ENCODE data around the gene CCDC136. TPM values are rescaled to one million over a fixed set of nuclear protein-coding genes. Genes with fewer than 3 reads are reported as not detected.

CCDC136 gene
- total RNA-seq, 1 donor from 2014 or later = 1.3 TPM

DNA sequence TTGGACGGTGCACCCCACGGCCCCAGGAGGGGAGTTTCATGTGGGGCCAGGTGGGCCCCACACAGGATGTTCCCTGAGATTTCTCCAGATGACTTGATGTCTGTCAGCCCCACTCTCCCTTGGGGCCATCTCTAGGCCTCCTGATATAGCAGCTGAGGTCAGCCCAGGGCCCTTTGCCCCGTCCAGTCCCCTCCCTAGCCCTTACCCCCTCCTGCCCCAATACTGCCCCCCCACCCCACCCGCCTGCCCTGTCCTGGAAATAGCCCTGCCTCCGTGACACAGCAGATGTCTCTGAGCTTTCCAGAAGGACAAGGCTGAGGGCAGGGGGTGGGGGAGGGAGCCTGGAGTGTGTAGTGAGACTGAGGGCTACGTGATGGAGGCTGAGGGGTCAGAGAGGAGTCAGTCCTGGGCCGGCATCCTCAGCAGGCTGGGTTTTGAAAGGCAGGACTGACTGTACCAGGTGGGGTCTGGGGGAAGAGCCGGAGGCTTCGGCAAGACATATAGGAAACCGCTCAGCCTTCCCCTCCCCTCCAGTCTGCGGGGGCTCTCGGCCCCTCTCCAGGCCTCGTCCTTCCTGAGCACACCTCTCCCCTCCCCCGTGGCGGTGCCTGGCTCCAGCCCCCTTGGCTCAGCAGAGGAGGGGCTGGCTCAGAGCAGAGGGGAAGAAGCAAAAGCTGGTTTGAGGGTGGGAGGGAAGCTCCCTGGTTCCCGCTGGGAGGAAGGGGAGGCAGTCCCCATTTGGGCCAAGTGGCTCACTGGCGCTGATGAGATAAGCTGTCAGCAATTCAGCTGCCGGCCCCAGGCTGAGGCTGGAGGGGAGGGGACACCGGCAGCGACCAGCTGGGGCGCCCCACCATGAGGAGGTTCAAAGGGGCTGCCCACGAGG, 40.5 kb downstream of the CCDC136 start:
- peak in 1 of 2 donors; percentile 58 for DNase-seq (ENCODE audit: low read depth in 2 of 2)

- no peak for DNase-seq (ENCODE audit: low read depth in 2 of 2)
Observed at GRCh38 chr7:128832880-128833147, 41.0 kb downstream of the CCDC136 start.

- DNase-seq (ENCODE audit: low read depth in 2 of 2) = peak; percentile 96 to 98
Observed at GRCh38 chr7:128833148-128833945, 41.6 kb downstream of the CCDC136 start.

DNA sequence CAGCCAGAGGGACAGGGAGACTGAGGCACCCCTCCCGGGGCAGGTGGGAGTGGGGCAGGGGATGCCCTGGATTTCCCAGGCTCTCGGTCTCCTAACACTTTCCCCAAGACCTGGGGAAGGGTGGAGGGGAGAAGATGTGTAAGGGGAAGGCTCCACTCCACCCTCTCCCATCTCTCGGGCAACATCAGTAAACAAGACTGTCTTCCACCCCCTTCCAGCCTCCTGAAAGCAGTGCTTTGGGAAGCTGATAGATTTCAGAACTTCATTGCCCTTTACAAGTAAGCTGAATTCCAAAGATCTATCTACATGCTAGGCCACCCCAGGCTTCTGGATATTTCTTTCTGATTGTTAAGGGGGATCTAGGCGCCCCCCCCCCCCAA, 42.2 kb downstream of the CCDC136 start:
- DNase-seq (ENCODE audit: low read depth in 2 of 2) = no peak

DNA sequence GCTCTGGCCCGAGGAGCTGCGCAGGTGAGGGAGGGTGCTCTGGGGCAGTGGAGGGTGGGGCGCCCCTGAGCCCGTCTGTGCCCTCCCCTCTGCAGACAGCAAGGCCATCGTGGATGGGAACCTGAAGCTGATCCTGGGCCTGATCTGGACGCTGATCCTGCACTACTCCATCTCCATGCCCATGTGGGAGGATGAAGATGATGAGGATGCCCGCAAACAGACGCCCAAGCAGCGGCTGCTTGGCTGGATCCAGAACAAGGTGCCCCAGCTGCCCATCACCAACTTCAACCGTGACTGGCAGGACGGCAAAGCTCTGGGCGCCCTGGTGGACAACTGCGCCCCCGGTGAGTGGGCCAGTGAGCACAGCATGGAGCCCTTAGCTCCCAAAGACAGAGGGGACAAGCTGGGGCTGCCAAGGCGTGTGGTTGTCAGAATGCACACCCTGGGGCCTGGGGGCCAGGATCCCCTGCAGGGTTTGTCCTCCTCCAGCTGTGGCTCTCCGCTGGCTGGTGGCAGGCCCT, 43.5 kb downstream of the CCDC136 start:
- no peak for DNase-seq (ENCODE audit: low read depth in 2 of 2)

GRCh38 chr7:128835790-128836641, 44.2 kb downstream of the CCDC136 start:
- no peak for DNase-seq (ENCODE audit: low read depth in 2 of 2)

GRCh38 chr7:128836729-128837348, 45.1 kb downstream of the CCDC136 start:
- no peak for DNase-seq (ENCODE audit: low read depth in 2 of 2)

DNA sequence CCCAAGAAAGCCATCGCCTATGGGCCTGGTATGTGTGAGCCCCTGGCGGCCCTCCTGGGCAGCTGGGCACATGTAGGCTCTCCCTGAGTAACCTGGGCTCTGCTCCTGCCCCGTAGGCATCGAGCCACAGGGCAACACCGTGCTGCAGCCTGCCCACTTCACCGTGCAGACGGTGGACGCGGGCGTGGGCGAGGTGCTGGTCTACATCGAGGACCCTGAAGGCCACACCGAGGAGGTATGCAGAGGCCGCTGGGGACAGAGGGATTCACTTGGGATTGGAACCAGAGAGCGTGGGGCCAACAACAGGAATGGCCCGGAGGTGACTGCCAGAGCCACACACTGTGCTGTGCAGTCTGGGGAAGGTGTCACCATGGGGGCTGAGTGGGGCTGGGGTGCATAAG, 45.8 kb downstream of the CCDC136 start:
- no peak for DNase-seq (ENCODE audit: low read depth in 2 of 2)

GRCh38 chr7:128838109-128838779, 46.5 kb downstream of the CCDC136 start:
- DNase-seq (ENCODE audit: low read depth in 2 of 2) = no peak

- no peak for DNase-seq (ENCODE audit: low read depth in 2 of 2)
Observed at GRCh38 chr7:128838981-128839731, 47.4 kb downstream of the CCDC136 start.

- no peak for DNase-seq (ENCODE audit: low read depth in 2 of 2)
Observed at GRCh38 chr7:128839751-128840177, 48.0 kb downstream of the CCDC136 start.

DNA sequence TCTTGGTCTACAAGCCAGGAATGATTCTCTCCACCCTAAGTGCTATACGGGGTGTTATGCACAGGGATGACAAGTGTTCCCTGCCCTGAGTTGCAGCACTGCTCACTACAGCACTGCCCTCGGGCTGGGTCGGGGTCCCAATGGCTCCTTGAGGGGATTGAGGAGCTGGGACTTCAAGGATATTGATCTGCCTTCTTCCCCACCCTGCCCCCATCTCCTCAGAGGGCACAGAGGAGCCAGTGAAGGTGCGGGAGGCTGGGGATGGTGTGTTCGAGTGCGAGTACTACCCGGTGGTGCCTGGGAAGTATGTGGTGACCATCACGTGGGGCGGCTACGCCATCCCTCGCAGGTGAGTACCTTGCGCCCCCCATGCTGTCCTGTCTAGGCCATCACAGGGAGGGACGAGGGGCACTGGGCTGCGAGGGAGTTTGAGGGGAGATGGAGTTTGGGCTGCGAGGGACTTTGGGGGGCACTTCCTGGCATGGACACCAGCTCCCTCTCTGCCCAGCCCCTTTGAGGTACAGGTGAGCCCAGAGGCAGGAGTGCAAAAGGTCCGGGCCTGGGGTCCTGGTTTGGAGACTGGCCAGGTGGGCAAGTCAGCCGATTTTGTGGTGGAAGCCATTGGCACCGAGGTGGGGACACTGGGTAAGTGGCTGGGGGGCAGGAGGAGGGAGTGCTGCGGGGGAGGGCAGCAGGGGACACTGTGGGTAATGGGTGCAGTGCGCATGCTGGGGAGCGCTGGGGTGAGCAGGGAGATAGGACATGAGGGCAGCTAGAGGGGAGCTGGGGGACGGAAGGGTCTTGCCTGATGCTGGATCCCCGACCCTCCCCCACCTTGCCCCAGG, 48.8 kb downstream of the CCDC136 start:
- DNase-seq (ENCODE audit: low read depth in 2 of 2) = no peak

GRCh38 chr7:128841171-128841690, 49.5 kb downstream of the CCDC136 start:
- DNase-seq (ENCODE audit: low read depth in 2 of 2) = no peak

DNA sequence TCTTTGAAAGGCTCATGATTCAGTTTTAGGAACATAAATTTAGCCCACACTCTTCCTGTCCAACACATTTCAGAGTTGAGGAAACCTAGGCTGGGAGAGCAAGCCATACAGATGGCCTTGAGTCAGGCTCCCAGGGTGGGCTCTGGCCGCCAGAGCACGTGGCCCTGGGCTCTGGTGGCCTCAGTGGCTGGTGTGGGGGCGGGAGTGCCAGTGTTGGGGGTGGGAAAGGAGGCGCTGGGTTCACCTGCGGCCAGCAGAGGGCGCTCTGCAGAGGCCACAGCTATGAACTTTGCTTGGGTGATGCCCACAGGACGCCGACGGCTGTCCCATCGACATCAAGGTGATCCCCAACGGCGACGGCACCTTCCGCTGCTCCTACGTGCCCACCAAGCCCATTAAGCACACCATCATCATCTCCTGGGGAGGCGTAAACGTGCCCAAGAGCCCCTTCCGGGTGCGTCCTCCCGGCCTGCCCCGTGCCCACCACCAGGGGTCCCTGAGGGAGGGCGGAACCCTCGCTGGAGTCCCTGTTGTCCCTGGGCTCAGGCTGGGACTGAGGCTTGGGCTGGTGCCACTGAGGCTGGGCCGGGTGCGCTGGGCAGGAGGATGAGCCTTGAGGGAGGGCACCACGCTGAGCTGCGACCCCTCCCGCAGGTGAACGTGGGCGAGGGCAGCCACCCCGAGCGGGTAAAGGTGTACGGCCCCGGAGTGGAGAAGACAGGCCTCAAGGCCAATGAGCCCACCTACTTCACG, 50.3 kb downstream of the CCDC136 start:
- DNase-seq (ENCODE audit: low read depth in 2 of 2) = peak in 1 of 2 donors; percentile 55

DNA sequence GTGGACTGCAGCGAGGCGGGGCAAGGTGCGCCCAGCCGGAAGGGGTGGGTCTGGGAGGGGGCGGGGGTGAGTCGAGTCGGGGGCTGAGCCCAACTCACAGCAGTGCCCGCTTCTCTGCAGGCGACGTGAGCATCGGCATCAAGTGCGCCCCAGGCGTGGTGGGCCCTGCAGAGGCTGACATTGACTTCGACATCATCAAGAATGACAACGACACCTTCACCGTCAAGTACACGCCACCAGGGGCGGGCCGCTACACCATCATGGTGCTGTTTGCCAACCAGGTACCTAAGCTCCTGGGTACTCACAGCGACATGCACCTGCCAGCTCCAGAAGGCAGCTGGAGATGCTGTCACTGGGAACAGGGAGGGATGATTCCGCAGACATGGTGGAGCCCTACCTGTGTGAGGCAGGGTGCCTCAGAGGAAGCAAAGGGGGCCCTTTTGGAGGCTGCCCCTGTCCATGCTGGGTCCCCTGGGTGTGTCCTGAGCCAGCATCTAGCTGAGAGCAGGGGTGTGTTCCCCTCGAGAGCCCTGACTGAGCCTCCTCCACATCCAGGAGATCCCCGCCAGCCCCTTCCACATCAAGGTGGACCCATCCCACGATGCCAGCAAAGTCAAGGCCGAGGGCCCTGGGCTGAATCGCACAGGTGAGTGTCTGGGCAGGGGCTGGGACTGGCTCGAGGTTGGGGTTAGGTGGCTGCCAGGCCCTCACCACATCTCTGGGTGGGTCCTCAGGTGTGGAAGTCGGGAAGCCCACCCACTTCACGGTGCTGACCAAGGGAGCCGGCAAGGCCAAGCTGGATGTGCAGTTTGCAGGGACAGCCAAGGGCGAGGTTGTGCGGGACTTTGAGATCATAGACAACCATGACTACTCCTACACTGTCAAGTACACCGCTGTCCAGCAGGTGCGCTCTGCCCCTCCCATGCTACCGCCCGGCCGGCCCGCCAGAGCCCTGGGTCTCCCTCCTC, 51.2 kb downstream of the CCDC136 start:
- DNase-seq (ENCODE audit: low read depth in 2 of 2) = no peak

GRCh38 chr7:128843938-128844621, 52.3 kb downstream of the CCDC136 start:
- no peak for DNase-seq (ENCODE audit: low read depth in 2 of 2)

All from dermis microvascular lymphatic vessel endothelial cell (primary cell).